CD4-positive, alpha-beta T cell (primary cell): ENCODE data around the gene STK40. TPM values are rescaled to one million over a fixed set of nuclear protein-coding genes. Genes with fewer than 3 reads are reported as not detected.
A peak's percentile ranks its signal among the peaks of the same experiment; 100 is the strongest.

ENCODE experiments used
- ATAC-seq: fragments of 200-7000 bp; cut with Tn5 transposase; one replicate; pipeline ENCODE4 v1.10.0; 2022; ENCODE audit warnings: mild to moderate bottlenecking; ENCODE audit not compliant: poor library complexity
- CTCF ChIA-PET: fragments of 350-600 bp; sonication (Branson Sonifier 250); formaldehyde crosslinking; loops from one replicate; lab custom pipeline; 2021; ENCODE audit warnings: antibody characterized with exemption, inconsistent platforms; lab: Charles Lee
- POLR2A ChIA-PET: fragments of 350-600 bp; sonication (Branson Sonifier 250); formaldehyde crosslinking; loops from one replicate; lab custom pipeline; 2021; ENCODE audit warnings: antibody characterized with exemption, inconsistent platforms; lab: Charles Lee
- DNase-seq, 14 experiments: peaks; one replicate each; pipeline ENCODE4 v3.0.0-alpha.2; 2013 to 2020; ENCODE audit warnings: mixed read lengths in 2 of 14
- H3K27ac ChIP-seq, 2 donors: one replicate each; pipeline versions ENCODE4 v1.5.1 to v1.7.0; 2013; ENCODE audit warnings: low read length in 2 of 2, low read depth in 1 of 2, mild to moderate bottlenecking in 1 of 2
- H3K27me3 ChIP-seq, 2 experiments: 1 replicate in 1 of 2; 2 replicates in 1 of 2; pipeline versions ENCODE4 v1.6.1 to v1.7.0; 2013; ENCODE audit warnings: low read length in 2 of 2, control low read depth in 1 of 2, mild to moderate bottlenecking in 1 of 2, moderate library complexity in 1 of 2; ENCODE audit not compliant: insufficient read depth in 2 of 2, control insufficient read depth in 1 of 2
- H3K36me3 ChIP-seq: one replicate; pipeline ENCODE4 v1.6.1; 2013; ENCODE audit warnings: low read length, control low read depth; ENCODE audit not compliant: insufficient read depth
- H3K4me1 ChIP-seq: one replicate; pipeline ENCODE4 v1.6.1; 2013; ENCODE audit warnings: low read length, control low read depth; ENCODE audit not compliant: insufficient read depth
- H3K4me3 ChIP-seq: one replicate; pipeline ENCODE4 v1.5.1; 2013; ENCODE audit warnings: mild to moderate bottlenecking, low read length, moderate library complexity
- H3K9me3 ChIP-seq, 2 experiments: 1 replicate in 1 of 2; 2 replicates in 1 of 2; pipeline versions ENCODE4 v1.6.1 to v1.7.0; 2013; ENCODE audit warnings: low read length in 2 of 2, mild to moderate bottlenecking in 2 of 2, control low read depth in 1 of 2, moderate library complexity in 1 of 2; ENCODE audit not compliant: control insufficient read depth in 1 of 2, insufficient read depth in 1 of 2
- H3K27ac Mint-ChIP-seq: one replicate; pipeline ENCODE4 v1.8.0; 2020; ENCODE audit warnings: mixed read lengths
- H3K27me3 Mint-ChIP-seq: one replicate; pipeline ENCODE4 v1.8.0; 2021; ENCODE audit warnings: mixed read lengths
- H3K36me3 Mint-ChIP-seq: one replicate; pipeline ENCODE4 v1.8.0; 2021; ENCODE audit warnings: low read depth, mixed read lengths
- H3K4me1 Mint-ChIP-seq: one replicate; pipeline ENCODE4 v1.8.0; 2021; ENCODE audit warnings: low read depth, mixed read lengths
- H3K4me3 Mint-ChIP-seq: one replicate; pipeline ENCODE4 v1.8.0; 2020; ENCODE audit warnings: mild to moderate bottlenecking, mixed read lengths
- H3K9me3 Mint-ChIP-seq: one replicate; pipeline ENCODE4 v1.8.0; 2020; ENCODE audit warnings: mixed read lengths
- CTCF ChIP-seq: fragments of 200-600 bp; IDR thresholded peaks from one replicate; pipeline ENCODE4 v1.8.0; 2022; ENCODE audit warnings: antibody characterized with exemption, mild to moderate bottlenecking
- intact Hi-C, 2 experiments: fragments of 100-400 bp; cut with DNase I in 1 of 2; cut with micrococcal nuclease in 1 of 2; formaldehyde crosslinking; loops; one replicate each; pipeline versions ENCODE4 v1.15.1 to v1.9.0; 2023 to 2025; cut with DNase I, micrococcal nuclease
- total RNA-seq, 174 experiments: library from RNA in 2 of 174; stranded (reverse) in 2 of 174; gene quantifications; one replicate each; pipeline ENCODE4 v1.2.3 and lab custom pipeline; 2021 to 2026

The STK40 gene
- total RNA-seq, 2 experiments from 2014 or later, result 17.8 to 20.7 TPM

- ChIA-PET POLR2A (interaction anchor here (1.1 to 7.0 kb wide), 5 partner anchors 10 to 100 kb away, joined by 3 to 73 read pairs (median 9); partner anchors contain the start of genes OSCP1 and STK40), CTCF (interaction anchor here (2.0 kb wide), 1 partner anchor 7 kb away, joined by 8 read pairs; no protein-coding TSS in a partner anchor)
- no peak for DNase-seq
Observed at GRCh38 chr1:36349839-36350238, 35.9 kb downstream of the STK40 start.

GRCh38 chr1:36349241-36349671 is 36.5 kb downstream of the STK40 start:
- POLR2A ChIA-PET, result interaction anchor here (0.6 to 7.0 kb wide), 4 partner anchors 11 to 379 kb away, joined by 3 to 73 read pairs (median 12); partner anchors contain the start of gene STK40
- H3K27me3 Mint-ChIP-seq, result no peaks in the 10 kb centered on the region
- peaks cover 26% of the 10 kb centered on the region for H3K4me1 Mint-ChIP-seq
- CTCF ChIA-PET, result no interaction called here
- no peaks in the 10 kb centered on the region for H3K9me3 Mint-ChIP-seq
- Histone ChIP-seq H3K4me3 (no peak overlapping the region), H3K4me1 (peaks cover 23% of the 10 kb centered on the region), H3K27me3 (no peaks in the 10 kb centered on the region), H3K36me3 (peaks cover 71% of the 10 kb centered on the region), H3K9me3 (no peaks in the 10 kb centered on the region), H3K27ac (no peak overlapping the region)
- TF ChIP-seq CTCF, result no peak
- ATAC-seq, result no peak
- H3K36me3 Mint-ChIP-seq, result peaks cover 71% of the 10 kb centered on the region
- intact Hi-C loops, result no loop called here
- DNase-seq, result peak in 2 of 14 experiments; percentile 39 to 43
- no peak overlapping the region for H3K4me3 Mint-ChIP-seq
- H3K27ac Mint-ChIP-seq, result no peak overlapping the region

More at GRCh38 chr1:36349839-36350238, 35.9 kb downstream of the STK40 start:
- peak overlapping the region in 1 of 2 donors; percentile 52 for H3K27ac ChIP-seq
- intact Hi-C loops, result loop anchor here in 1 of 2 experiments (2.0 to 5.0 kb wide), 2 partner anchors 19 to 43 kb away; partner anchors contain the start of gene SH3D21
- H3K36me3 Mint-ChIP-seq, result peaks cover 71% of the 10 kb centered on the region
- H3K9me3 ChIP-seq, result no peaks in the 10 kb centered on the region
- peaks cover 26% of the 10 kb centered on the region for H3K4me1 Mint-ChIP-seq
- H3K36me3 ChIP-seq, result peaks cover 71% of the 10 kb centered on the region
- H3K9me3 Mint-ChIP-seq, result no peaks in the 10 kb centered on the region
- TF ChIP-seq CTCF, result no peak
- ATAC-seq, result no peak
- H3K4me1 ChIP-seq, result peaks cover 23% of the 10 kb centered on the region
- H3K27me3 ChIP-seq, result no peaks in the 10 kb centered on the region
- H3K4me3 ChIP-seq, result no peak overlapping the region
- H3K27ac Mint-ChIP-seq, result no peak overlapping the region
- no peak overlapping the region for H3K4me3 Mint-ChIP-seq
- no peaks in the 10 kb centered on the region for H3K27me3 Mint-ChIP-seq

DNA sequence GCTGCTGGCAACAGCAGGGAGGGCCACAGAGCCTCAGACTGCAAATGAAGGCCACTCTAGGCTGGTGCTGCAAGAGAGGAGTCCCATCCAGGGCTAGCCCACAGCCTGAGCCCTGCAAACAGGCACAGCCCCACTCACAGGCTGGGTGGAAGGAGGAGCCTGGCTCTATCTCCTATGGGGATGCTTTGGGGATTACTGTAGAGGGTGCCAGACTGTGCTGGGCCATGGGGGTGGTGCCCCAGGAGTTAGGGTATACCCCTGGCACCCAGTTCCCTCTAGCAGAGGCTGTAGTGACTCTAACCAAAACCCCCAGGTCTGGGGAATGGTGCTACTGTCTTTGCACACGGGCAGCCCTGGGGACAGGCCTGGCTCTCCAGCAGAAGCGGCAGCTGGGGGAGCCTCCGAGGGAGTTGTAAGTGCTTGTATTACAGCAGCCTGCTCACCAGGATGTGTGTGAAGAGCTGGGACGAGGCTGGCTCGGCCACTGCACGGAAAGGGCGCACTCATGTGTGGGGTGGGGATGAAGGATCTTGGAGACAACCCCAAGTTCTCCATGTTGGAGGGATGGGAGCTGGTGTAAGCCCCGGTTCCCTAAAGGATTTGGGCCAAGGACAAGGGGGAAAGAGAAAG is 38.9 kb downstream of the STK40 start:
- no peaks in the 10 kb centered on the region for H3K27me3 Mint-ChIP-seq
- Histone ChIP-seq H3K4me3 (no peak overlapping the region), H3K36me3 (peaks cover 72% of the 10 kb centered on the region), H3K9me3 (no peaks in the 10 kb centered on the region), H3K27me3 (no peaks in the 10 kb centered on the region), H3K4me1 (peaks cover 36% of the 10 kb centered on the region), H3K27ac (no peak overlapping the region)
- H3K36me3 Mint-ChIP-seq, result peaks cover 67% of the 10 kb centered on the region
- ChIA-PET CTCF (no interaction called here), POLR2A (interaction anchor here (0.6 kb wide), 1 partner anchor 21 kb away, joined by 3 read pairs; no protein-coding TSS in a partner anchor)
- no peak for ATAC-seq
- peaks cover 24% of the 10 kb centered on the region for H3K4me1 Mint-ChIP-seq
- no peaks in the 10 kb centered on the region for H3K9me3 Mint-ChIP-seq
- H3K27ac Mint-ChIP-seq, result no peak overlapping the region
- DNase-seq, result no peak
- intact Hi-C loops, result no loop called here
- no peak for TF ChIP-seq CTCF
- no peak overlapping the region for H3K4me3 Mint-ChIP-seq
